SK-N-SH (cell line): ENCODE results near the gene B4GALT1. TPM values are rescaled to one million over a fixed set of nuclear protein-coding genes. Genes with fewer than 3 reads are reported as not detected.

Experiments
- CTCF ChIA-PET: fragments of 300-600, 350-600 bp; formaldehyde crosslinking; extraction: SDS; loops from one replicate; lab custom pipeline; 2021; lab: Yijun Ruan, JAX
- POLR2A ChIA-PET: fragments of 350-600 bp; sonication (Branson Sonifier 250); formaldehyde crosslinking; extraction: SDS; loops from one replicate; lab custom pipeline; 2020; ENCODE audit warnings: antibody characterized with exemption, inconsistent platforms; lab: Yijun Ruan, JAX
- DNase-seq: peaks from one replicate; pipeline ENCODE4 v3.0.0; 2012
- H2AFZ ChIP-seq: fragments of 200-600 bp; sonication (generic); 2 replicates; pipeline ENCODE4 v1.8.1; 2016; ENCODE audit warnings: antibody characterized with exemption, mild to moderate bottlenecking, low read depth
- H3F3A ChIP-seq: fragments of 200-600 bp; sonication (generic); replicated peaks from 2 replicates; pipeline ENCODE3; 2016; ENCODE audit warnings: antibody characterized with exemption, mild to moderate bottlenecking; ENCODE audit not compliant: insufficient read depth
- H3K27ac ChIP-seq, 2 experiments: fragments of 200-500 bp in 1 of 2; fragments of 200-600 bp in 1 of 2; sonication (Bioruptor generic) in 1 of 2; sonication (generic), shearing (Covaris generic) in 1 of 2; 2 replicates each; pipeline versions ENCODE4 v1.5.1 to v1.6.1; 2014 to 2016; ENCODE audit warnings: low read depth in 2 of 2, inconsistent platforms in 1 of 2, low read length in 1 of 2, mild to moderate bottlenecking in 1 of 2, mixed read lengths in 1 of 2
- H3K27me3 ChIP-seq: fragments of 200-600 bp; sonication (generic), shearing (Covaris generic); 2 replicates; pipeline ENCODE4 v1.6.1; 2016; ENCODE audit warnings: mixed run types; ENCODE audit not compliant: insufficient read depth
- H3K36me3 ChIP-seq, 2 experiments: fragments of 200-500 bp in 1 of 2; fragments of 200-600 bp in 1 of 2; sonication (Bioruptor generic) in 1 of 2; sonication (generic) in 1 of 2; replicated peaks in 1 of 2; 2 replicates each; pipeline versions ENCODE3 to v1.5.1; 2014 to 2016; ENCODE audit warnings: low read length in 1 of 2, mild to moderate bottlenecking in 1 of 2; ENCODE audit not compliant: insufficient read depth in 2 of 2, control insufficient read depth in 1 of 2
- H3K4me1 ChIP-seq, 2 experiments: fragments of 200-500 bp in 1 of 2; fragments of 200-600 bp in 1 of 2; sonication (Bioruptor generic) in 1 of 2; sonication (generic), shearing (Covaris generic) in 1 of 2; 2 replicates each; pipeline versions ENCODE4 v1.5.1 to v1.6.1; 2014 to 2016; ENCODE audit warnings: low read depth in 1 of 2, low read length in 1 of 2, mixed run types in 1 of 2; ENCODE audit not compliant: insufficient read depth in 2 of 2, control insufficient read depth in 1 of 2
- H3K4me2 ChIP-seq: fragments of 200-600 bp; sonication (generic), shearing (Covaris generic); 2 replicates; pipeline ENCODE4 v1.6.1; 2017; ENCODE audit warnings: mixed run types
- H3K4me3 ChIP-seq, 2 experiments: fragments of 200-500 bp in 1 of 2; fragments of 200-600 bp in 1 of 2; sonication (Bioruptor generic) in 1 of 2; sonication (generic), shearing (Covaris generic) in 1 of 2; 2 replicates each; pipeline versions ENCODE4 v1.5.1 to v1.8.1; 2014 to 2016; ENCODE audit warnings: low read depth in 2 of 2, inconsistent platforms in 1 of 2, low read length in 1 of 2, mild to moderate bottlenecking in 1 of 2, mixed read lengths in 1 of 2, moderate library complexity in 1 of 2
- H3K79me2 ChIP-seq: fragments of 200-600 bp; sonication (generic); 2 replicates; pipeline ENCODE4 v1.8.1; 2017; ENCODE audit warnings: mild to moderate bottlenecking; ENCODE audit not compliant: insufficient read depth
- H3K9ac ChIP-seq: fragments of 200-600 bp; sonication (generic); 2 replicates; pipeline ENCODE4 v1.6.1; 2017; ENCODE audit warnings: mixed run types
- H3K9me2 ChIP-seq: fragments of 200-600 bp; sonication (generic); 2 replicates; pipeline ENCODE4 v1.6.1; 2017; ENCODE audit warnings: mixed run types
- H3K9me3 ChIP-seq: fragments of 200-600 bp; sonication (generic); 2 replicates; pipeline ENCODE4 v1.6.1; 2017; ENCODE audit warnings: mixed run types, mild to moderate bottlenecking, moderate library complexity
- H4K20me1 ChIP-seq: fragments of 200-600 bp; sonication (generic); 2 replicates; pipeline ENCODE4 v1.6.1; 2017; ENCODE audit warnings: mild to moderate bottlenecking, mixed run types; ENCODE audit not compliant: insufficient read depth
- CHD2 ChIP-seq: fragments of 150-350 bp; IDR thresholded peaks from 2 replicates; pipeline ENCODE4 v1.6.1; 2018; ENCODE audit warnings: low read length; ENCODE audit not compliant: partially characterized antibody
- CTCF ChIP-seq: fragments of 200-600 bp; sonication (generic); IDR thresholded peaks from 2 replicates; pipeline ENCODE4 v1.6.1; 2017; ENCODE audit warnings: antibody characterized with exemption, mild to moderate bottlenecking, moderate library complexity
- EP300 ChIP-seq, 2 experiments: IDR thresholded peaks; 2 replicates each; pipeline versions ENCODE4 v1.4.0 to v1.6.1; 2012; ENCODE audit warnings: borderline replicate concordance in 1 of 2, low read depth in 1 of 2, low read length in 1 of 2
- GABPA ChIP-seq: IDR thresholded peaks from 2 replicates; pipeline ENCODE4 v1.4.0; 2012; ENCODE audit warnings: low read depth, mild to moderate bottlenecking
- MEF2A ChIP-seq: IDR thresholded peaks from 2 replicates; pipeline ENCODE4 v1.4.0; 2012; ENCODE audit warnings: low read depth, borderline replicate concordance
- NFIC ChIP-seq: IDR thresholded peaks from 2 replicates; pipeline ENCODE4 v1.4.0; 2012; ENCODE audit warnings: borderline replicate concordance
- NRF1 ChIP-seq: IDR thresholded peaks from 2 replicates; pipeline ENCODE4 v1.6.1; 2012; ENCODE audit warnings: low read depth, mild to moderate bottlenecking, low read length
- POLR2AphosphoS5 ChIP-seq: IDR thresholded peaks from 2 replicates; pipeline ENCODE4 v1.6.1; 2012; ENCODE audit warnings: low read depth, low read length
- RAD21 ChIP-seq: IDR thresholded peaks from 2 replicates; pipeline ENCODE4 v1.6.1; 2012; ENCODE audit warnings: mild to moderate bottlenecking, low read length
- REST ChIP-seq: IDR thresholded peaks from 2 replicates; pipeline ENCODE4 v1.6.1; 2012; ENCODE audit warnings: mild to moderate bottlenecking, low read depth, low read length, moderate library complexity
- TCF12 ChIP-seq: IDR thresholded peaks from 2 replicates; pipeline ENCODE4 v1.4.0; 2012
- TEAD4 ChIP-seq: IDR thresholded peaks from 2 replicates; pipeline ENCODE4 v1.4.0; 2012; ENCODE audit warnings: mild to moderate bottlenecking, borderline replicate concordance; ENCODE audit not compliant: insufficient read depth
- ZBTB33 ChIP-seq: IDR thresholded peaks from 2 replicates; pipeline ENCODE4 v1.4.0; 2012; ENCODE audit warnings: low read depth, borderline replicate concordance
- WGBS: methylation state at CpG from one replicate; pipeline ENCODE4 v1.1.6; 2017; ENCODE audit warnings: low lambda C conversion rate; 5-methylcytosine and 5-hydroxymethylcytosine counted together
- polyA plus RNA-seq, 3 experiments: library from polyadenylated mRNA; depleted of rRNA; stranded (reverse); fragments of >200 nt; gene quantifications; 2 replicates each; pipeline ENCODE4 v1.2.3, GENCODE V29; 2012
- TF ChIP-seq, protein P1 (sequence below): fragments of 150-350 bp; IDR thresholded peaks from 2 replicates; pipeline ENCODE4 v1.6.1; 2017; ENCODE audit warnings: antibody characterized with exemption, low read length, low read depth, borderline replicate concordance

Gene B4GALT1
- polyA plus RNA-seq, 1 of the 3 experiments (the other 2 are of a cell fraction) = 36.2 TPM

DNA sequence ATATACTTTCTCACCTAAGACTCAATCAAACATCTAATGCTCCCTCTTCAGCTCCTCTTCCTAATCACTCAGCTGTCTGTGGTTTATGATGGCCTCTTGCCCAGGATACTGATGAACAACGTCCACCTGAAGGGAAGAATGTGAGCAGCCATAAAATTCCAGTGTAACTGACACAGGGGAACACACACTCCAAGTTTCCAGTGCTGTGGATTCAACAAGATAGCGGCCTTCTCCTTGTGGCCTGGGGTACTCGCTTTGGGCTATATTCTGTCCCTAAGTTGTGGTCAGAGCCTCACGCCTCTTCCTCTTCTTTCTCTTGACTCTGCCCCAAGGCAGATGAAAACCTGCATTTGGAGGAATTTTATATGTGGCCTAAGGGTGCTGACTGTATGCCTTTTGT lies 11.7 kb downstream of the B4GALT1 start:
- TF ChIP-seq TEAD4 = no peak
- TF ChIP-seq NFIC = peak; percentile 31; the same call in 1 of the 2 replicates
- TF ChIP-seq, all 33 proteins: peak for 1
- H3K9me3 ChIP-seq = no peaks in the 10 kb centered on the region
- DNase-seq = no peak
- H3K4me3 ChIP-seq = no peak overlapping the region
- H3K4me2 ChIP-seq = no peak overlapping the region
- peaks cover 35 to 49% of the 10 kb centered on the region in 2 experiments for H3K4me1 ChIP-seq
- POLR2A ChIA-PET = no interaction called here
- H3K27me3 ChIP-seq = no peaks in the 10 kb centered on the region
- H3K27ac ChIP-seq = no peak overlapping the region
- 78% methylated on average over 4 of the region's 4 CpGs for WGBS
- no peak overlapping the region for H3K9ac ChIP-seq
- no peaks in the 10 kb centered on the region for H3K9me2 ChIP-seq
- H3F3A ChIP-seq = peaks cover 42% of the 10 kb centered on the region
- H2AFZ ChIP-seq = no peak overlapping the region
- CTCF ChIA-PET = no interaction called here
- no peaks in the 10 kb centered on the region for H3K36me3 ChIP-seq
- peaks cover 93% of the 10 kb centered on the region for H3K79me2 ChIP-seq
- 0 out of 2 replicates have a peak, but pooled peaks cover 5% of the 10 kb centered on the region for H4K20me1 ChIP-seq

DNA sequence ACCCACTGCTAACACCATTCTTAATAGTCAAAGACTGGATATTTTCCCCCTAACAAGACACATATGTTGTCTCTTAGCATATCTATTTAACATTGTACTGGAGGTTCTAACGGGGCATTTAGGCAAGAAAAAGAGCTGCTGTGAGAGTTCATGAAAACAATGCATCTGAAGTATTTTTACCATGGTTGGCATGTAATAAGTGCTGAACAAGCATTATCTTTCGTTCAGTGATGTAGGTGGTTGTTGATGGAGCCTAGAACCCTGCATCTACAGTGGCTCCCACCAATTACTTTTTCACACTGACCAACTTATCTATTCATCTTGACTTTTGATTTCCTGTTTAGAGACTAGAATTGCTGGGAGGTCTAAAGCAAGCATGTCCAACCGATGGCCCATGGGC lies 12.8 kb downstream of the B4GALT1 start:
- H3K27me3 ChIP-seq = no peaks in the 10 kb centered on the region
- peaks cover 28 to 41% of the 10 kb centered on the region in 2 experiments for H3K4me1 ChIP-seq
- no peaks in the 10 kb centered on the region for H3K9me2 ChIP-seq
- H4K20me1 ChIP-seq = 0 out of 2 replicates have a peak, but pooled peaks cover 6% of the 10 kb centered on the region
- H3F3A ChIP-seq = peaks cover 34% of the 10 kb centered on the region
- H3K4me3 ChIP-seq = no peak overlapping the region
- WGBS = 60% methylated on average over 3 of the region's 3 CpGs
- no peak overlapping the region for H3K9ac ChIP-seq
- no peaks in the 10 kb centered on the region for H3K36me3 ChIP-seq
- no peak for DNase-seq
- no peak for TF ChIP-seq NRF1
- TF ChIP-seq TCF12 = no peak
- no peak for TF ChIP-seq POLR2AphosphoS5
- no peak for TF ChIP-seq NFIC
- H3K27ac ChIP-seq = no peak overlapping the region
- POLR2A ChIA-PET = no interaction called here
- H3K79me2 ChIP-seq = peaks cover 92% of the 10 kb centered on the region
- H3K9me3 ChIP-seq = no peaks in the 10 kb centered on the region
- CTCF ChIA-PET = no interaction called here
- H2AFZ ChIP-seq = no peak overlapping the region
- no peak overlapping the region for H3K4me2 ChIP-seq

- 0 out of 2 replicates have a peak, but pooled peaks cover 6% of the 10 kb centered on the region for H4K20me1 ChIP-seq
- no peak overlapping the region for H3K4me2 ChIP-seq
- no peak for TF ChIP-seq POLR2AphosphoS5
- TF ChIP-seq CTCF = no peak
- TF ChIP-seq RAD21 = no peak
- no peak for TF ChIP-seq REST
- no peak for TF ChIP-seq GABPA
- no peak for TF ChIP-seq ZBTB33
- TF ChIP-seq, protein P1, sequence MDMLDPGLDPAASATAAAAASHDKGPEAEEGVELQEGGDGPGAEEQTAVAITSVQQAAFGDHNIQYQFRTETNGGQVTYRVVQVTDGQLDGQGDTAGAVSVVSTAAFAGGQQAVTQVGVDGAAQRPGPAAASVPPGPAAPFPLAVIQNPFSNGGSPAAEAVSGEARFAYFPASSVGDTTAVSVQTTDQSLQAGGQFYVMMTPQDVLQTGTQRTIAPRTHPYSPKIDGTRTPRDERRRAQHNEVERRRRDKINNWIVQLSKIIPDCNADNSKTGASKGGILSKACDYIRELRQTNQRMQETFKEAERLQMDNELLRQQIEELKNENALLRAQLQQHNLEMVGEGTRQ = no peak
- TF ChIP-seq MEF2A = no peak
- TF ChIP-seq EP300 (IDR thresholded peaks at IDR 0.05; ENCODE audit: borderline replicate concordance in 1 of 2, low read depth in 1 of 2, low read length in 1 of 2) = no peak
- TF ChIP-seq CHD2 = no peak
Measured at GRCh38 chr9:33153666-33154065, 13.5 kb downstream of the B4GALT1 start.

More at GRCh38 chr9:33153666-33154065, 13.5 kb downstream of the B4GALT1 start:
- POLR2A ChIA-PET = no interaction called here
- Histone ChIP-seq H3K9me3 (no peaks in the 10 kb centered on the region), H3K4me1 (peaks cover 20 to 37% of the 10 kb centered on the region in 2 experiments), H3K27ac (no peak overlapping the region), H3K9me2 (no peaks in the 10 kb centered on the region), H3K79me2 (peaks cover 92% of the 10 kb centered on the region), H3K9ac (no peak overlapping the region), H3K27me3 (no peaks in the 10 kb centered on the region), H3K4me3 (no peak overlapping the region), H3F3A (peaks cover 29% of the 10 kb centered on the region), H3K36me3 (no peaks in the 10 kb centered on the region), H2AFZ (no peak overlapping the region)
- 94% methylated on average over 5 of the region's 5 CpGs for WGBS
- no peak for DNase-seq
- CTCF ChIA-PET = no interaction called here
